ENCODE data around the gene ST6GALNAC3.

DNA sequence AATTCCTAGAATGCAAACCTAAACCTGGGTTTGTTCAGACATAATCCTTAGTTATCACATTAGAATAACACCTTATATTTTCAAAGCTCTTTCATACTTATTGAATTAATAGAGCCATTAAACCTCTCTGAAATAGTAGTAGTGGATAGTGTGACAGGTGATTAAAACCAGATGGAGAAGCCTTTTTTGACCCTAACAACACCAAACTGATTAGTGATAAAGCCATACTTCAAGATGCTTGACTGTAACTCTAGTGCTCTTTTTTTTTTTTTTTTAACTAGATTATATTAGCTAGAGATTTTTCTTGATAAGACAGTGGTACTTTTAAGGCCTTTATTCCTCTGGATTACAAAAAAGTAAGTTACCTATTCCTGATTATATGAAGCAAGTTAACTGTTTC lies 190.1 kb downstream of the ST6GALNAC3 start:
- TF ChIP-seq CTCF (IDR thresholded peaks at IDR 0.05) (no peak), CHD4 (IDR thresholded peaks at IDR 0.05; ENCODE audit: borderline replicate concordance) (no peak), JUN (IDR thresholded peaks at IDR 0.05) (no peak)

Measured in A549 (cell line).